K562 (cell line): ENCODE data around the gene ARF5. TPM values are rescaled to one million over a fixed set of nuclear protein-coding genes. Genes with fewer than 3 reads are reported as not detected.

Experiments used
- CBFB ChIP-seq: sonication (generic); formaldehyde crosslinking; IDR thresholded peaks from 2 replicates; pipeline ENCODE4 v1.4.0; 2020; ENCODE audit warnings: mild to moderate bottlenecking, missing genetic modification reagents
- E2F3 ChIP-seq: fragments of 250-450 bp; sonication (Bioruptor Pico); IDR thresholded peaks from 2 replicates; pipeline ENCODE4 v1.4.0; 2020; ENCODE audit warnings: mild to moderate bottlenecking
- ERF ChIP-seq: fragments of 450-650 bp; formaldehyde crosslinking; IDR thresholded peaks from 2 replicates; pipeline ENCODE4 v1.4.0; 2020; ENCODE audit warnings: mild to moderate bottlenecking, mixed read lengths
- HOXB6 ChIP-seq: fragments of 250-450 bp; sonication (Bioruptor Pico); IDR thresholded peaks from 2 replicates; pipeline ENCODE4 v1.5.1; 2022; ENCODE audit warnings: mild to moderate bottlenecking, borderline replicate concordance
- KDM5B ChIP-seq: fragments of 200-600 bp; sonication (generic); IDR thresholded peaks from 2 replicates; pipeline ENCODE4 v1.6.1; 2012; ENCODE audit warnings: low read depth, mild to moderate bottlenecking, moderate library complexity, low read length, control low read depth, inconsistent platforms; ENCODE audit not compliant: insufficient replicate concordance
- KLF1 ChIP-seq: fragments of 450-650 bp; IDR thresholded peaks from 2 replicates; pipeline ENCODE4 v1.6.1; 2016; ENCODE audit warnings: missing genetic modification characterization, missing compliant biosample characterization
- RBM25 ChIP-seq: fragments of 200-400 bp; formaldehyde crosslinking; IDR thresholded peaks from 2 replicates; pipeline ENCODE4 v1.6.1; 2018; ENCODE audit warnings: low read length, low read depth, moderate library complexity; ENCODE audit not compliant: severe bottlenecking
- SNRNP70 ChIP-seq: fragments of 200-400 bp; formaldehyde crosslinking; optimal IDR thresholded peaks from 2 replicates; pipeline ENCODE3; 2017; ENCODE audit warnings: low read depth, low read length
- STAG1 ChIP-seq: sonication (generic); formaldehyde crosslinking; IDR thresholded peaks from 2 replicates; pipeline ENCODE4 v1.5.0; 2020; ENCODE audit warnings: missing genetic modification reagents, borderline replicate concordance
- TEAD1 ChIP-seq, 2 experiments: fragments of 450-650 bp in 1 of 2; sonication (generic) in 1 of 2; formaldehyde crosslinking; IDR thresholded peaks; 2 replicates each; pipeline versions ENCODE4 v1.4.0 to v1.8.0; 2020 to 2022; ENCODE audit warnings: mild to moderate bottlenecking in 2 of 2, missing genetic modification reagents in 1 of 2
- TEAD4 ChIP-seq, 2 experiments: sonication (generic) in 1 of 2; formaldehyde crosslinking in 1 of 2; IDR thresholded peaks; 2 replicates each; pipeline versions ENCODE4 v1.6.1 to v1.8.0; 2012 to 2022; ENCODE audit warnings: borderline replicate concordance in 1 of 2, inconsistent platforms in 1 of 2, low read length in 1 of 2, mild to moderate bottlenecking in 1 of 2, missing genetic modification reagents in 1 of 2
- YBX1 ChIP-seq: fragments of 450-650 bp; IDR thresholded peaks from 2 replicates; pipeline ENCODE4 v1.7.1; 2016; ENCODE audit warnings: mild to moderate bottlenecking
- polyA plus RNA-seq, 8 experiments: library from polyadenylated mRNA; depleted of rRNA in 4 of 8; stranded (reverse) in 5 of 8; unstranded in 3 of 8; fragments of >200 nt; fragmentation: Nextera tagmentation in 2 of 8; fragmentation: Illumina TruSeq in 1 of 8; extraction: Ambion mirVana in 2 of 8; extraction: Trizol in 1 of 8; gene quantifications; 2 replicates each; pipeline versions ENCODE4 v1.2.1 to v1.2.3, GENCODE V29; 2011 to 2014; ENCODE audit warnings: inconsistent platforms in 1 of 8, missing spikeins in 1 of 8
- total RNA-seq, 7 experiments: library from RNA; depleted of rRNA in 6 of 7; stranded (reverse); fragments of >200 nt in 6 of 7; fragmentation: Illumina TruSeq in 2 of 7; extraction: Trizol in 2 of 7; gene quantifications; 2 replicates each; pipeline versions ENCODE4 v1.2.1 to v1.2.3, GENCODE V29; 2011 to 2021; ENCODE audit warnings: low replicate concordance in 1 of 7
- TF ChIP-seq, protein P1 (sequence below): fragments of 450-650 bp; IDR thresholded peaks from 2 replicates; pipeline ENCODE4 v1.6.1; 2016; ENCODE audit warnings: mild to moderate bottlenecking

ARF5 gene
- total and polyA plus RNA-seq, 9 of the 15 experiments (the other 6 are each of a cell fraction or from before 2014, with no cell fraction given): 8.1 to 290 (median 125) TPM

GRCh38 chr7:127587663-127588018 is 570 bp upstream of the ARF5 start (continued):
- TF ChIP-seq STAG1 (CRISPR knock-in tag) (no peak), CBFB (CRISPR knock-in tag) (0 out of 2 replicates have a peak, but pooled peaks have one; percentile 77), TEAD1 (CRISPR knock-in tag; IDR thresholded peaks at IDR 0.05) (0 out of 4 replicates have a peak, but pooled peaks of 1 of the 2 experiments have one; percentile 37), KLF1 (tag) (0 out of 2 replicates have a peak, but pooled peaks have one; percentile 28), YBX1 (no peak), TEAD4 (IDR thresholded peaks at IDR 0.05; ENCODE audit: low read length) (no peak), TEAD4 (CRISPR knock-in tag; IDR thresholded peaks at IDR 0.05; ENCODE audit: borderline replicate concordance) (no peak), ERF (CRISPR knock-in tag) (0 out of 2 replicates have a peak, but pooled peaks have one; percentile 23), RBM25 (no peak), HOXB6 (no peak), E2F3 (CRISPR knock-in tag) (no peak), KDM5B (no peak), SNRNP70 (no peak)
- TF ChIP-seq, protein P1, sequence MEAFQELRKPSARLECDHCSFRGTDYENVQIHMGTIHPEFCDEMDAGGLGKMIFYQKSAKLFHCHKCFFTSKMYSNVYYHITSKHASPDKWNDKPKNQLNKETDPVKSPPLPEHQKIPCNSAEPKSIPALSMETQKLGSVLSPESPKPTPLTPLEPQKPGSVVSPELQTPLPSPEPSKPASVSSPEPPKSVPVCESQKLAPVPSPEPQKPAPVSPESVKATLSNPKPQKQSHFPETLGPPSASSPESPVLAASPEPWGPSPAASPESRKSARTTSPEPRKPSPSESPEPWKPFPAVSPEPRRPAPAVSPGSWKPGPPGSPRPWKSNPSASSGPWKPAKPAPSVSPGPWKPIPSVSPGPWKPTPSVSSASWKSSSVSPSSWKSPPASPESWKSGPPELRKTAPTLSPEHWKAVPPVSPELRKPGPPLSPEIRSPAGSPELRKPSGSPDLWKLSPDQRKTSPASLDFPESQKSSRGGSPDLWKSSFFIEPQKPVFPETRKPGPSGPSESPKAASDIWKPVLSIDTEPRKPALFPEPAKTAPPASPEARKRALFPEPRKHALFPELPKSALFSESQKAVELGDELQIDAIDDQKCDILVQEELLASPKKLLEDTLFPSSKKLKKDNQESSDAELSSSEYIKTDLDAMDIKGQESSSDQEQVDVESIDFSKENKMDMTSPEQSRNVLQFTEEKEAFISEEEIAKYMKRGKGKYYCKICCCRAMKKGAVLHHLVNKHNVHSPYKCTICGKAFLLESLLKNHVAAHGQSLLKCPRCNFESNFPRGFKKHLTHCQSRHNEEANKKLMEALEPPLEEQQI: no peak
